ENCODE data around the gene PHF21A.

The PHF21A gene

DNA sequence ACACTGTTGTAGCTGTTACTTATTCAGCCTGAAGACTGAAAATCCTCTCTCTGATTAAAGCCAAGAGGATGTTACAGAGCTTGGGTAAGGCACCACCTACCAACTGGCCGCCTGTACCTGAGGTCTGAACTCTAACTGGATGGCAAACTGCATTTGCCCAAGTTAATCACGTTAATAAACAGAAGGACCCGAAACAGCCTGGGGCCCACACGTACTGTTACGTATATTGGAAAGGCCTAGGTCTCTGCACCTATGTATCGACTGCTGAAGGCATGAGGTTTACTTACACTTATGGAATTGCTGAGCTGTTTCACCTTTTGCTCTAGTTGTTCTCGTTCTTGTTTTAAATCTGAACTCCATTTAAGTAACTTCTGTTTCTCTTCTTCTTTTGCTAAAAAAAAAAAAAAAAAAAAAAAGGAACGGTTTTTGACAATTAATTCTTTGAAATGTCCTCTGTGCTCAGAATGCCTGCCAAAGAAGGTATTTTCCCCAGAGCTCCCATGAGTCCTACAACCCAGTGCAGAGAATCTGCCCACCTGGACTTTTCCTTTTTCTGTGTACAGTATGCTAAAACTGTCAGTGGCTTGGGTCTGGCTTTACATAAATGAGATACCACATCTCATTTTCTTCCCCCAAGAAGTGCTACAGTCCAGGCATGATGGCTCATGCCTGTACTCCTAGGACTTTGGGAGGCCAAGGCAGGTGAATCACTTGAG is 185.7 kb downstream of the PHF21A start:
- TF ChIP-seq, protein P1, sequence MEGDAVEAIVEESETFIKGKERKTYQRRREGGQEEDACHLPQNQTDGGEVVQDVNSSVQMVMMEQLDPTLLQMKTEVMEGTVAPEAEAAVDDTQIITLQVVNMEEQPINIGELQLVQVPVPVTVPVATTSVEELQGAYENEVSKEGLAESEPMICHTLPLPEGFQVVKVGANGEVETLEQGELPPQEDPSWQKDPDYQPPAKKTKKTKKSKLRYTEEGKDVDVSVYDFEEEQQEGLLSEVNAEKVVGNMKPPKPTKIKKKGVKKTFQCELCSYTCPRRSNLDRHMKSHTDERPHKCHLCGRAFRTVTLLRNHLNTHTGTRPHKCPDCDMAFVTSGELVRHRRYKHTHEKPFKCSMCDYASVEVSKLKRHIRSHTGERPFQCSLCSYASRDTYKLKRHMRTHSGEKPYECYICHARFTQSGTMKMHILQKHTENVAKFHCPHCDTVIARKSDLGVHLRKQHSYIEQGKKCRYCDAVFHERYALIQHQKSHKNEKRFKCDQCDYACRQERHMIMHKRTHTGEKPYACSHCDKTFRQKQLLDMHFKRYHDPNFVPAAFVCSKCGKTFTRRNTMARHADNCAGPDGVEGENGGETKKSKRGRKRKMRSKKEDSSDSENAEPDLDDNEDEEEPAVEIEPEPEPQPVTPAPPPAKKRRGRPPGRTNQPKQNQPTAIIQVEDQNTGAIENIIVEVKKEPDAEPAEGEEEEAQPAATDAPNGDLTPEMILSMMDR (IDR thresholded peaks at IDR 0.05): no peak

DNA sequence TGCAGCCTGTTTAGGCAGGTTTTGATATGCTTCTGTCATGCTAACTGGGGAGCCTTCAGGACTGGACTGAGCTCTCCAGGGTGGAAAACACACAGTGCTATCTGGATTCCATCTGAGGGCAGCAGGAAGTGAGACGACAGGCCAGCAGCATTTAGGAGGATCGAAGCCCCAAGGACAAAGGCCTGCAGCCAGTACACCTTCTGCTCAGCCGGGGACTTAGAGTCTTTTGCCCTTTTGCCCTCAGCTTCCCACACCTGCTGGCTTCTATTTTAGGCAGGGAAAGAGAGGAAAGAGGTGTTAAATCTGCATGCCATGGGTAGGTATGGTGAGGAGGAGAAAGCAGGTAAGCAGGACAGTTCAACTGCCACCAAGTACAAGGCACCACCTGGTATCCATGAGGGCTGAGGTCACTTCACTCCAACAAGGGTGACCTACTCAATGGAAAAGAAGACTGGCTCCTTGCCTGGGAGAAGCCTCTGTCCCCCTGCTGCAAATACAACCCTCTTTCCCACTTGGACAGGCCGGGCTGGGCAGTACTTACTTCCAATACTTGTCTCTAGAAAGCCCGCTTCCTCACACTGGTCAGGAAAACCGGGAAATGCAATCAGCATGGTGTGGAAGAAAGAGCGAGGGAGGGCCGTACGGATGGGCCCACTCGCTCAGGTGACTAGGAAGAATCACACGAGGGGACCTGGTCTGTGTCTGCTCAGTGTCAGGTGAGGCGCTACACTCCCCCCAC is 186.5 kb downstream of the PHF21A start:
- TF ChIP-seq, protein P1 (IDR thresholded peaks at IDR 0.05): no peak

DNA sequence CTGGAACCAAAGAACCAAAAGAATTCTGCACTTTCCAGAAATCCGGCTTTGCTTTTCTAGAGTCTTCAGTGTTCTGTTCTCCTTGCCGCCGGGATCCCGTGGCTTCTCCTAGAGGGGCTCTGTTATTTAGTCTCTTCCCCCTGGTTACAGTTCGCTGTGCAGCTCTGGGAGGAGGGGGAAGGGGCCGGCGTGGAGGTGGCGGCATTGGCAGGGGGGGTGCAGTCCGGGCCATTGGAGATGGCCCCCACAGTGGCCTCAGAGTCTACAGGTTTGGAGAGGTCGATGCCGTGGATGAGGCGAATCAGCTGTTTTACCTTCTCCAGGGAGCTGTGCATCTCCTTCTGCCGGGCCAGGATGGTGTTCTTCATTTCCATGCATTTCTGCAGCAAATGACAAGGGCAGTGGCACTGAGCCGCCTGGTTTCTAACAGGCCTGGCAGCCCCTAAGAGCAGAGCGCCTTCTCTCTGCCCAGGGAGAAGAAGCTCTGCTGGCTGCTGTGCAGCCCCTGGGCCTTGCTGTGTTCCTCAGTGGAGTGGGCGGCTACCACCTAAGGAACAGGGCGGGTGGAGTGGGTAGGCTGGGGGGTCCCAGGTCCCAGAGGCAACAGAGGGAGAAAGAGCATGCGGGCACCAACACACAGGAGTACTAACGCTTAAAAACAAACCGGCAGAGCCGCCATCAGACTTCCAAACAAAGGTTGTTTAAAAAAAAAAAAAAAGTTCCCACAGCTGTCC is 187.2 kb downstream of the PHF21A start:
- TF ChIP-seq, protein P1 (IDR thresholded peaks at IDR 0.05): no peak

DNA sequence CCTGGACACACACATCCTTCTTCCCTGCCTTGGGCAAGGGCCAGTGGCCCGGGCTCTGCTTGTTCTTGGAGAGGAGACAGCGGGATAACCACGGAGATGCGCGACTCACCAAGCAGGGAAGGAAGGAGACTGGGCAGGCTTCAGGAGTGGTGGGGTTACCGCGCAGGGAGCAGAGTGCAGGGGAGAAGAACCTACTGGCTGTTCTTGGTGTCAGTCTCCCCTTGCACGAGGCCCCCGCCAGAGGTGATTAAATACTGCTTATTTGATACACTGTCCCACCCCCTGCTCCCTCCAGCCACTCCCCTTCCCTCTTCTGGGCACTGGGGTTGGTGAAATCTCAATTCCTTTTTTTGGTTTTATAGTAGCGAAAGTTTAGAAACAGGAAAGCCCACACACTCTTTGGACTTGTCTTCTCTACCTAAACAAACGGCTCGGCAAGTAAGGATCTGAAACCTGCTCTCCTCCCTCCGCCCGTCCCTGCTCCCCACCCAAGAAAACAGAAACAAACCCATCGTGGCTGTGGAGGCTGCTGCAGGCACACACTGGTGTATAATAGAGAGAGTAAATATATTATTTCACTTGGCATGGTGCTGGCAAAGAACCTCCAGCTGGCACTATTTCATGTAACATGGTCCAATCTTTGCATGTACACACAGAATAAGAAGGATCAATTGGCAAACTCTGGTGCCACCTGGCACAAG is 188.0 kb downstream of the PHF21A start:
- TF ChIP-seq, protein P1 (IDR thresholded peaks at IDR 0.05): no peak

DNA sequence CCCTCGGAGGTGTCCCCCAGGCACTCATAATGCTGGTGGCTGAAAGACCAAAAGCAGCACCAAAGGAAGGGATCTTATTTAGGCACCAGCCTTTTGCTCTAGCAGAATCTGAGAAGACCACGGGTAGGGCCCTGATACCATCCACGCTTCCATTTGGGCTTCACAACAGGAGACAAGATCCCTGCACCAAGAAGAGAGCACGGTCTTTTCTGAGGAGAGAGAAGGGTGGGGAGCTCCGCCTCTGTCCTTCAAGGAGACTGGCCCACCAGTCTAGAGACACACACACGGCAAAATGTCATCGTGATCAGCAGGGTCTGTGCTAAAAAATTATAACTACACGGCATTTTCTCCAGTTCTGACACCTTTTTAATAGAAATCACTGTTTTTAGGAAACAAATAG is 189.0 kb downstream of the PHF21A start:
- TF ChIP-seq, protein P1 (IDR thresholded peaks at IDR 0.05): no peak

DNA sequence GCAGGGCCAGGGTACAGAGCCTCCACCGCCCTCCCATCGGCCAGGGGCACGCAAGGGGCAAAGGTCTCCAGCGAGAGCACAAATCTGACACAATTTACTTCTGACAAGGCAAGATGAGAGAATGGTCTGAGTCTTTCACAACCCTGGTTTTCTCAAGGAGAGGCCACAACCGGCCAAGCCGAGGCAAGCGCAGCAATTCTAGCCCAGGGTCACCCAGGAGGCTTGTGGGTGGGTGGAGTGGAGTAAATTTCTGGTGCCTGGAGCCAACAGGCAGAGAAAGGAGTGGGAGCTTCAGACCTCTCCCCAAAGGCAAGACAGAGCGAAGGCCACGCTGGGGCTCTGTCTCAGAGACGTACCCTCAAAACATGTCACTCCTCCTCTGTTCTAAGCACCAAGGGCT is 189.5 kb downstream of the PHF21A start:
- TF ChIP-seq, protein P1 (IDR thresholded peaks at IDR 0.05): no peak

DNA sequence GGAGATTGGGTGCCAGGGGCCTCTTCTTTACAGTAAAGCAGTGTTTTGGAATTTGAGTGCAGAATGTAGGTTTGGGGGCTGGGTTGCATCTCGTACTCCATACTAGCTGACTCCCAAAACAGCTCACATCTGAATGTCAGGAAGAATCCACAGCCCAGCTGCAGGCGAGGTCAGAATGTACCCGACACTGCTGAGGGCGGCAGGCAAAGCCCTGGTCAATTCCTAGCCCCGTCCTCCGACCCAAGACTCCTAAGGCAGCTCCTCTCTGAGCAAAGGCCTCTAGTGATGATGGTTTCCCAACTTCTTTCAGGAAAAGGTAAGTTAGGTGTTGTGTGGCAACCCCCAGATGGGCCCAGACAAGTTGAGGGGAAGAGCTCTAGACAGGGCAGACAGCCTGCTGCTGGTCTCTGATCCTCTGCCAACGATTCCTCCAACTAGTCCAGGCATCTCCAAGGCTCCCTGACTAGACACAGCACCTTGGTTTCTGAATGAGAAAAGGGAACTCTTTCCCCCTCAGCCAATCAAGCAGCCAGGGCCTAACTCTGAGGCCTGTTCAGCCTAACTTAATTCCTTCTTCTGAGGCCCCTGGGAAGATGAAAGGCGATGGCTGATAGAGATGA is 190.2 kb downstream of the PHF21A start:
- TF ChIP-seq, protein P1 (IDR thresholded peaks at IDR 0.05): no peak

All from LNCAP (cell line).